Endothelial cell of hepatic sinusoid (primary cell): ENCODE data around the gene HMGB2.

ENCODE experiments used
- in situ Hi-C: cut with HindIII; loops from 2 replicates; pipeline ENCODE4 v1.10.0; 2017; ENCODE audit warnings: low sequenced_read_pairs

Gene HMGB2

DNA sequence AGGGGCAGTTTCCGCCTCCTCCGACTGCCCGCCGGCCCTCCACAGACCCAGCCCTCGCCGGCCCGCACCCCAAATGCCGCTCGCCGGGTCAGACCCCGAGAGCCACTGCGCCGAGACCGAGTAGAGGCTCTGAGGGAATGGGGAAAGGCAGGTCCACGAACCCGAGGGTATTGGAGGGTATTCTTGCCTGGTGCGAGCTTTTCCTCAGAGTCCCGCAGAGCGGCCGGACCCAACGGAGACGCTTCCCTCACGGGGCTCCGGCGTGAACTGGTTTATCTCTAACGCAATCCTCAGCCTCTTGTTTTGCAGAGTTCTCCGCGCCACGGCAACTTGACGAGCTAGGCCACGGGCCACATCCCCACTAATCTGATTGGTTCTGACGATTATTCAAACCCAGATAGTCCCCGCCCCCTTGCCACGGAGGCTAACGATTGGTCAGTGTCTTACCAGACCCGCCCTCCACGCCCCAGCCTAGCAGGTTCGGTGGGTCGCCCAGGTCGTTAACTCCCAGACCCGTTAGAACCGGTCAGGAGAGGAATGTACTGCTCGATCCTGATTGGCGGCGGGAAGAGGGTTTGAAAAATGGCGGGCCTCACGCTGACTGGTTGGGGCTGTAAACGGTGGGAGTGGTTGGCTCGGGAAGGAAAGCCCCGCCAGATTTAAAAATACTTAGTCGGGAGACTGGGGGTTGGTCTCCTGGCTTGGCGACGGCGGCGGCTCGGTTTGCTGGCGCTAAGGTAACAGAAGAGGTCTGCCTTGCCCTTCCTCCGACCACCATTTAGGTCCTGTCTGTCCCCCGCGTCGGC is at the start of gene HMGB2:
TSS of gene HMGB2 (minus strand) at position 274 of the 806 bp plus-strand sequence. CDS start 709 bp downstream, outside the sequence.
- in situ Hi-C loops = no loop called here

DNA sequence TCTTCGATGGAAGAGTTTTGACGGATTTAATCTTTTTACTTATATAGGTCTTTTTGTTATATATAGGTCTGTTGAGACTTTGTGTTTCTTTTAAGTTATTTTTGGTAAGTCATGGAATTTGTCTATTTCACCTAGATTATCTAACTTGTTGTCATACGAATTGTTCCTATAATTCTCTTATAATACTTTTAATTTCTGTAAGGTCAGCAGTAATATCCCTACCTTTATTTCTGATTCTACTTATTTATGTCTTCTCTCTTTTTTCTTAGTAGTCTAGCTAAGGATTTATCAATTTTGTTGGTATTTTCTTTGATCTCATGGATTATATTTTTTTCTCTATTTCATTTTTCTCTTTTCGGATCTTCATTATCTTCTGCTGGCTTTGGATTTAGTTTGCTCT is 48.2 kb upstream of the HMGB2 start:
- in situ Hi-C loops = no loop called here

DNA sequence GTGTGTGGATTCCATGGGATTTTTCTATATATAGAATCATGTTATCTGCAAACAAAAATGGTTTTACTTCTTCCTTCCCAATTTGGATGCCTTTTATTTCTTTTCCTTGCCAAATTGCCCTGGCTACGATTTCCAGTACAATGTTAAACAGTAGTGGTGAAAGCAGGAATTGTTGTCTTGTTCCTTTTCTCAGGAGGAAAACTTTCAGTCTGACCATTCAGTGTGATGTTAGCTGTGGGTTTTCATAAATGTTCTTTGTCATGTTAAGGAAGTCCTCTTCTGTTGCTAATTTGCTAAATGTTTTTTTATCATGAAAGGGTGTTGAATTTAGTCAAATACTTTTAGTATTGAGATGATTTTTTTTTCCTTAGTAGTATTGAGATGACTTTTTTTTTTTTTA is 47.5 kb upstream of the HMGB2 start:
- in situ Hi-C loops = no loop called here

DNA sequence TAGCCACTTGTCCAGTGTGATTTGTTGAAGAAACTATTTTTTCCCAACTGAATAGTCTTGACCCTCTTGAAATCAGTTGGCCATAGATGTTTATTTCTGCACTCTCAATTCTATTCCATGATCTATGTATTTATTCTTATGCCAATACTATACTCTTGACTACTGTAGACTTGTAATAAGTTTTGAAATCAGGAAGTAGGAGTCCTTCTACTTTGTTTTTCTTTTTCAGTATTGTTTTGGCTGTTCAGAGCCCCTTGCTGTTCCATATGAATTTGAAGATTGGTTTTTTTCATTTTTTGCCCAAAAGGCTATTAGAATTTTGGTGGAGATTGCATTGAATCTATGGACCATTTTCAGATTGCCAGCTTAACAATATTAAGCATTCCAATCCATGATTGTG is 46.8 kb upstream of the HMGB2 start:
- in situ Hi-C loops = no loop called here

DNA sequence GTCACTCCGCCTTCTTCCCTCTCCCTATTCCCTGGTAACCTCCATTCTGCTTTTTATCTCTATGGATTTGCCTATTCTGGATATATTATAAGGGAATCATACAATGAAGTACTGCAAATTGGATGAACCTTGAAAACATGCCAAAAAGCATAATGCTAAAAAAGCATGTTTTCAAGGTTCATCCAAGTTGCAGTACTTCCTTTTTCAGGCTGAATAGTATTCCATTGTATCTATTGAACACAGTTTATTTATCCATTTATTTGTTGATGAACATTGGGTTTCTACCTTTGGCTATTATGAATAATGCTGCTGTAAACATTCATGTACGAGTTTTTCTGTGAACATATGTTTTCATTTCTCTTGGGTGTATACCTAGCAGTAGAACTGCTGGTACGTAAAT is 45.8 kb upstream of the HMGB2 start:
- in situ Hi-C loops = no loop called here

DNA sequence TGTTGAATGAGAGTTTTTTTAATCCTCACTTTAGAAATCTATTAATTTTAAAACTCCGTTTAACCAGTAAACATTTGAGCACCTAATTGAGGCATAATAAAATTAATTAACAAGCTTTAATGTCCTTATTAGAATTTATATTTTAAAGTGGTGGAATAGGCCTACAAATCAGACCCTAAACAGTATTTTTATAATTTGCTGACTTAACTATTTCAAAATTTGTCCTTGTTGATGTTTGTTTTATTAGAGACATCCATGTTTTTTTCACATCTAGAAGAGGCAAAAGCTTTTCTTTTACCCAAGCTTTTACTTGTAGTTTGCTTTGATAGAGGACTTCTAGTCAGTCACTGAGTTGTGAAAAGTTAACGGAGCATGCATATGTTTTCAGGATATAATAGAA is 40.4 kb upstream of the HMGB2 start:
- in situ Hi-C loops = no loop called here

DNA sequence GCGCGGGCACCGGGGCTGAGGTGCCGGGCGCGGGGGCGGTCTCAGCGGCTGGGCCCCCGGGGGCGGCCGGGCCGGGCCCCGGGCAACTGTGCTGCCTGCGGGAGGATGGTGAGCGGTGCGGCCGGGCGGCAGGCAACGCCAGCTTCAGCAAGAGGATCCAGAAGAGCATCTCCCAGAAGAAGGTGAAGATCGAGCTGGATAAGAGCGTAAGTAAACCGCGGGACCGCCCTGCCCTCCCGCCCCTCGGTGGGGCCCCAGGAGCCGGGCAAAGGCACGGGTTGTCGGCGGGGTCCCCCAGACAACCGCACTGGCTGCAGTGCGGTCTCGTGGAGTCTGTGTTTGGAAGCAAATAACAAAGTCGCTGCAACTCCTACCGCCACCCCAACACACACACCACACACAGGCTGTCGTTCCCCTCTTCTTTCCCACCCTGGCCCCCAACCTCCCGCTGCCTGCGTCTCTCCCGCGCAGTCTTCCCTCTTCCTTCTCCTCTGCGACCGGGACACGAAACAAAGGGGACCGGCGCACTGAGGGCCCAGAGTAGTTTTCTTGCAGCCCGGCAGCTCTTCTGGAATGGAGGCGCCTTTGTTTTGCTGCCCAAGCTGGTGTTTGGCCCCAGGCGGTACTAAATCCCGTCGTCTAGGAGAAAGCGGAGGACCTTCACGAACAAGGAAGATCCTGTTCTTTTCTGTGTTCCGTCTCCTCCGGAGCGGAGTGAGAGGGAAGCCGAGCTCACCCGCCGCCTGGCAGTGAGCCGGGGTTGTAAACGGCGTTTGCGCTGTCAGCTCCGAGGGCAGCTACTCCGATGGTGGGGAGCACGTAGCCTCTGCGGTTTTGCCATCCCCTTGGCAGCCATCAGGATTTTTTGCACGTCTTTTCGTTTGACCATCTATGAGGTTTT is 37.4 kb upstream of the HMGB2 start:
- in situ Hi-C loops = no loop called here

DNA sequence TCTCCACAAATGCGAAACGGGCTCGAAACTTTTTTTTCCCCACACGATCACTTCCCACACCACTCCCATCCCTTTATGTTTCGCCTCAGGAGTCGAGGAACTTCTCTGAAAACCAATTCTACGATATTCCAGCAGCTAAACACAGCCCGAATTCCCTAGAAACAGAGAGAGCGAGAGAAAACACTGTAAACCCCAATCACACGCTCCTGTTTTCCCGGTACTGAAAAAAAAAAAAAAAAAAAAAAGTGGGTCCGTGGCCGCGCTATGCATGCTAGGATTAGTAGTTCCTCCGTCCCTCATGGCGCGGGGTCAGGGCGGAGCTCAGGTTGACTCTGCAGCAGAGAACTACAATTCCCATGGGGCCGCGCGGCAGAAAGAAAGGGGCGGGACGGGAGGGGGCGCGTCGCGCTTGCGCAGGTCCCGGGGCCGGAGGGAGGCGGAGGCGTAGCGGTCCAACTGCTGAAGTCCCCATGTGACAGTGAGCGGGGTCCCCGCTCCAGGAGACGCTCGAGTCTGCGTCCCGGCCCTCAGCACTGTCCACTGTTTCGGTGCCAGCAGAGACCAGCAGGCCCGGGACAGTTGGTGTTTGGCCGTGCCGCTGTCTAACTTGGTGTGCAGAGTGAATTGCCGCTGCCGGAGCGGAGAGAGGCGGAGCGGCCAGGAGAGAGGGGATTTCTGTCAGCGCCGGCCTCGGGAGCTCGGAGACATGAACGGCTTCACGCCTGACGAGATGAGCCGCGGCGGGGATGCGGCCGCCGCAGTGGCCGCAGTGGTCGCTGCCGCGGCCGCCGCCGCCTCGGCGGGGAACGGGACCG is 36.5 kb upstream of the HMGB2 start, which contains the start of gene SAP30:
TSS of gene SAP30 (plus strand) at position 478 of the 815 bp plus-strand sequence. CDS start at position 707, 229 bp downstream.
- in situ Hi-C loops = no loop called here

DNA sequence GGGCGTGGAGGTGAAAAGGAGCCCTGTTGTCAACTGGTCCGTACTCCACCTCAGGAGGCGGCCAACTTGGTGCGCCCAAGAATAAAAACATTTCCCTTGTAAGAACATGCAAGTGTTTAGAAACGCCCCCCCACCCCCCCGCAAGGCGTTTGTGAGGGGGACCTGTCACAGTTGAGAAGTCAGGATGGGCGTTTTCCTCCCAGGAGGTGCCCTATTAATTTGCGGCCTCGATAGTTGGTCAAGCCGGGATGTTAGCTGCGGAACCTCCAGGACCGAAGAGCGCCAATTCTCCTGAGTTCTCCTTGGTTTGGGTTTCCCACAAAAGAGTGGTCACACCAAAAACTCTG is 35.9 kb upstream of the HMGB2 start:
- in situ Hi-C loops = no loop called here

DNA sequence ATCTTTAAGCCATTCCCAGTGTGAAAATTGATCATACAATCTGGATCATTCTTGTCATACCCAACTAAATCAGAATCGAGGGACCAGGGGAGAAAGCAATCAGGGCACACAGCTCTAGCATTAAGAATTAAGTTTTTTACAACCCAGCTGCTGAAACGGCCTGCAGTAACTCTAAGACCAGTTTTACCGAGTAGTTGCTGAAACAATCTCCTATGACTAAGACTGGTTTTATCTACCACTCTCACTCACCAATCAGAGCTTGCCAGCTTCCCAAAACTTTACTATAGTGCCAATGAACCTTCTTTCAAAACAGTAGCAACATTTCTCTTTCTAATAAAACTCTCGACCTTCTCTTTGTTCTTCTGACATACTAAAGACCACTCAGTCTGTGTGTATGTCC is 33.8 kb upstream of the HMGB2 start:
- in situ Hi-C loops = no loop called here

DNA sequence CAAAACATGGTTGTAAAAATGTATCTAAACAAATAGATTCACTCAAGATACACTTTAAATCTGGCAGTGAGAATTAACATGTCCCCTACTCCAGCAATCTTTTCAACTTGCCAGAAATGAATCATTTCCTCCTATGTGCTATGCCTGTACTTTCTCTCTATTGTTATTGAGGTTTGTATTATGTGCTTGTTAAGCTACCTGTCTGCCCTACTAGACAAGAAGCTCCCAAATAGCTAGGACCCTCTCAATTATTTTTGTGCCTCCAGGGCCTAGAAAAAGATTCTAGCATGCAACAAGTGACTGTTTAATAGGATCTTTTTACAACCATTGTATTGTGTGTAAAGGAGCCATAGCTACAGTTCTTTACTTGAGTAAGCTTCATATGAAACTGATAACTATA is 33.1 kb upstream of the HMGB2 start:
- in situ Hi-C loops = no loop called here

DNA sequence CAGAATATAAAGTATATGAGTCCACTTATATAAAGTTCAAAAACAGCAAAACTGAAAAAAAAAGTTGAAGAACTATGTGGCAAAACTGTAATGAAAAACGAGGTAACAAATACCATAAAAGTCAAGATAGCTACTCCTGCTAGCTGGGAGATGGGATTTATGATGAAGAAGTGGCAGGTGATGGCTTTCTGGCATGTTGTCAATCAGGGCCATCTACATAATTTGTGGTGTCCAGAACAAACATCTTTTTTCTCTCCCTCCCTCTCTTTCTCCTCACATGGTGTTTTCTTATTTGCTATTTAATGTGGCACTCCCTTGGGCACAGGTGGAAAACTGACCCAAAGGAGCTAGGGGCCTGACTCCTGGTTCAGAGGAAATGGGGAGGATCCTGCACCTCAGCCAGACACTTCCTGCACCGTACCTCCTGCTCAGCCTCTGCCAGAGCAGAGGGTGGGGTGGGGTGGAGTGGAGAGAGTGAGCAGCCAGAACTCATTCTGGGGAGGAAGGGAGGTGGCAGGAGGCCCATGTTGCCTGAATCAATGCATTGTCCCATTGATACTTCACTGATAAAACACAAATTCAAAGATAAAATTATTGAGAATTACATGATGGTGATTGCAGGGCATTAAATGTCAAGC is 31.3 kb upstream of the HMGB2 start:
- in situ Hi-C loops = no loop called here

DNA sequence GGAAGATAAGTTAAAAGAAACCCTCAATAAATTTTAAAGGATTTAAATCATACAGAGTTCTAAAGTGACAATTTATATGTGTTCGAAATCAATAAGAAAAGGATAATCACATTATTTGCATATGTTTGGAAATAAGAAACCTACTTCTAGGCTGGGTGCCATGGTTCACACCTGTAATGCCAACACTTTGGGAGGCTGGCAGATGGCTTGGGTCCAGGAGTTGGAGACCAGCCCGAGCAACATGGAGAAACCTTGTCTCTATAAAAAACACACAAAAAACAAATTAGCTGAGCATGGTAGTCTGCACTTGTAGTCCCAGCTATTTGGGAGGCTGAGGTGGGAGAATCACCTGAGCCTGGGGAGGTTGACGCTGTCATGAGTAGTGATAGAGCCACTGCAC is 28.5 kb upstream of the HMGB2 start:
- in situ Hi-C loops = no loop called here

DNA sequence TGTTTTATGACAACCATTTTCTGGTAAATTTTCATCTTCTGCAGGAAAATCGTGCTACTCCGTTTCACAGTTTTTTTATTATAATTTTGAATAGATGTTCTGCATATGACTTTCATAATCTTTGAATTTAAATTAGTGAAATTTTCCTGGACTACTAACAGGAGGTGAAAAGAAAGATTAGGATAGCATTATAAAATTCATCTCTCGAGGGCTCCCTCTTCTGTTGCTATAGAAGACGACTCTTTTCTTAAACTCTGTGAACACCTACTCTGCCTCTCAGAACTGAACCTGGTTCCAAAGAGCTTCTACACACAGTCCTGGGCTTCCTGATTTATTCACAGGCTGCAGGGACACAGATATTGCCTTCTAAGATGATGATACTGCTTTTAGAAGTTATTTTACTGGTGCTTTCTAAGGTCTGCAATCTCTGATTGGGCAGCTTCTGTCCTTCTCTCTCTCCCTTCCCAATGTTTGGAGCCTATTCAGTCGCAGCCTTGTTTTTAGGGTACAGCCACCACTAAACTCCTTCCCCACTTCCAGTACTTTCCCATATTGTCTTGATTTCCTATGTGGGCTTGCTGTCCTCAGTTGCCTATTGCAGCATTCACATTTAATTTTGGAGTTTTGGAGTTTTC is 26.5 kb upstream of the HMGB2 start:
- in situ Hi-C loops = no loop called here

DNA sequence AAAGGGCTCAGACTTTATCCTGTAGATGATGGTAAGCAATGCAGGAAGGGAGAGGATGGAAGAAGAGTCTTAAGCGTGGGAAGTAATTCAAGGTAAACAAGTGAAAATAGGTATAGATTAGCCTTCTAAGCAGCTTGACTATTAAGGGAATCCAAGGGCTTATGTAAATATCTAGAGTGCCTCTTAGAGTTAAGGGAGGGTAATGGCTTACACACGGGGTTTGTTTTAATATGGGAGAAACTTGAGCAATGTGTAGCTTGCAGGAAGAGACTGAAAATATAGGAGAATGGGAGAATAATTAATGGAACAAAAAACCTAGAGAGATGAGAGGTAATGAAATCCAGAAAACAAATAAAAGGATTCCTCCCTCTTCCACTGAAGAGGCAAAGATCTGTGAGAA is 23.8 kb upstream of the HMGB2 start:
- in situ Hi-C loops = no loop called here

DNA sequence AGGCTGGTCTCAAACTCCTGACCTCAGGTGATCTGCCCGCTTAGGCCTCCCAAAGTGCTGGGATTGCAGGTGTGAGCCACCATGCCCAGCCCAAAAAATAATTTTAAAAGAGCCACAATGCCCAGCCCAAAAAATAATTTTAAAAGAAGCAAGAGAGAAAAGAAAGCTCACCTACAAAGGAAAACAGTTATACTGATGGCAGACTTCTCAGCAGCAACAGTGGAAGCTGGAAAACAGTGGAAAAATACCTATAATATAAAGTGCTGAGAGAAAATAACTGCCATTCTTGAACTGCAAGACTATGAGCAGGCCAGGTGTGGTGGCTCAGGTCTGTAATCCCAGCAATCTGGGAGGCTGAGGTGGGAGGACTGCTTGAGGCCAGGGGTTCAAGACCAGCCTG is 13.3 kb upstream of the HMGB2 start:
- in situ Hi-C loops = no loop called here

DNA sequence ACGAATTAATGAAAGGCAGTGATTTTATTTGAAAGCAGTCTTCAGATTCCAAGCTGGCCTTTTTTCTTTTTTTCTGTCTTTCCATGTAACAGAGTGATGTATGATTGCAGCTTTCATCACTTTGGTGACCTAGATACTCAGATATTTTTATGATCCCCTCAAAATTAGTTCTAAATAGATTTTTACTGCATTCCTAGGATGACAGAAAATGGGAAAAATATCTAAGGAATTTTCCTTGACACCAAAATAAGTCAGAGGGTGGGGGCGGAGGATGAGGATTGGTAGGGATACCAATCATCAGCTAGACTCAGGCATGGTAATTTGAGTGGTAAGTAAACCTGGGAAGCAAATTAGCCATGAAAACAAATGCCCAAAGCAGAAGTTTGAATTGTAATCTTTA is 11.9 kb upstream of the HMGB2 start:
- in situ Hi-C loops = no loop called here

DNA sequence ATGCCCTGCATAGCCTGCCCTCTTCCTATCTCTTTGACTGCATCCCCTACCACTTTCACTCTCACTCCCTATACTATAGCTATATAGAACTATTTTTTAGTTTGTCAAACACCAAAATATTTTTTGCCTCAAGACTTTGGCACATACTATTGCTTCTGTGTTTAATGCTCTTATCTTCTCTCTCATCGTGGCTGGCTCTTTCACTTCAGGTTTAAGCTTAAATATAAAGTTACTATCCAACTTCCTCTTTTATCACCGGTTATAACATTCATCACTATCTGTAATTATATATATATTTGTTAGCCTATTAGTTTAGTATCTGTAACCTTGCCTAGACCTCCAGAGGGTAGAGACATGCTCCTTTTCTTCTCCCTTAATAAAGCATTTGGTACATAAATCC is 11.5 kb upstream of the HMGB2 start:
- in situ Hi-C loops = no loop called here

DNA sequence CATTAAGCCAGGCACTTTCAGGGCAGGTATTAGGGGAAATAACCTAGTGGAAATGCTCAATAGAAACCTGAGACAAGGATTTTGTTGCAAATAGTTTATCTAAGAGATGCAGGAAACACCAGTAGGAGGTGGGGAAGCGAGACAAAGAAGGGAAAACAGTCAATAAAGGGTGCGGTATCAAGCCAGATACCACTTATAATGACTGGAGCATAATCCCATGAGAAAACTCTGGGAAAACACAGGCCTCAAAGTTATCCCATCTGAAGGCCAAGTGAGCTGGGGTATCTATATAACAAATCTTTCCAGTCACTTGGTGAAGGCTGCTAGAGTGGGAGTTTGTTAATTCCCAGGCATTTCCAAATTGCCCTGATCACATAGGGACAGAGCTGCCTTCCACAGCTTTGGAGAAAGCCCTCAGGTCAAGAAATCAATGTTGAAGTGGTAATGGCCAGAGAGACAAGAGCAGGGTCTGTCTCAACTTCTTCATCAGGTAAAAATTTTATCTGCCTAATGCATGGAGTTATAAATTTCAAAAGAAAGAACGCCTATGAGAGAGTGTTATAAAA is 9.8 kb upstream of the HMGB2 start:
- in situ Hi-C loops = no loop called here

DNA sequence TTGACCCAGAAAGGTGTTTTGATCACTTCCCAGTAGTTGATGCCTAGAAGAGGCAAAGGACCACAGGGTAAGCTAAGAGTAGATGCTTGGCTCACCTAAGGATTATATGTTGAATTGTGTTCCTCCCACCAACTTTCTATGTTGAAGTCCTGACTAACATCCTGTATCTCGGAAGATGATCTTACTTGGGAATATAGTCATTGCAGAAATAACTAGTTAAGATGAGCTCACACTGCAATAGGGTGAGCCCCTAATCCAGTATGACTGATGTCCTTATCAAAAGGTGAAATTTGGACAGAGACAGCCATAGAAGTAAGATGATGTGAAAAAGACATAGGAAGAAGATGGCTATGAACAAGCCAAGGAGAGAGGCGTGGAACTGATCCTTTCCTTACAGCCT is 3.3 kb upstream of the HMGB2 start:
- in situ Hi-C loops = no loop called here
